GM19452 (cell line): ENCODE results near the gene NFATC2.

Source experiments
- ATAC-seq: cut with Tn5 transposase; IDR thresholded peaks from one replicate; pipeline ENCODE4 v1.9.1; 2021; ENCODE audit not compliant: unreplicated experiment

Gene NFATC2

GRCh38 chr20:51380401-51381385 lies 161.8 kb downstream of the NFATC2 start:
- no peak for ATAC-seq

GRCh38 chr20:51379601-51380341 lies 162.7 kb downstream of the NFATC2 start:
- ATAC-seq, result no peak

GRCh38 chr20:51378171-51378928 lies 164.2 kb downstream of the NFATC2 start:
- ATAC-seq, result no peak

GRCh38 chr20:51377132-51377531 lies 165.4 kb downstream of the NFATC2 start:
- no peak for ATAC-seq

- no peak for ATAC-seq
These were observed 166.4 kb downstream of the NFATC2 start for GRCh38 chr20:51376111-51376510.

- ATAC-seq, result no peak
These were observed 167.0 kb downstream of the NFATC2 start for GRCh38 chr20:51375561-51375960.

- no peak for ATAC-seq
These were observed 167.6 kb downstream of the NFATC2 start for GRCh38 chr20:51374961-51375360.

GRCh38 chr20:51374456-51374830 lies 168.1 kb downstream of the NFATC2 start:
- ATAC-seq, result no peak

GRCh38 chr20:51373713-51374455 lies 168.6 kb downstream of the NFATC2 start:
- ATAC-seq, result no peak

GRCh38 chr20:51372966-51373365 lies 169.6 kb downstream of the NFATC2 start:
- no peak for ATAC-seq

GRCh38 chr20:51372176-51372803 lies 170.2 kb downstream of the NFATC2 start:
- no peak for ATAC-seq

- no peak for ATAC-seq
These were observed 170.8 kb downstream of the NFATC2 start for GRCh38 chr20:51371720-51372119.

- ATAC-seq, result no peak
These were observed 173.0 kb downstream of the NFATC2 start for GRCh38 chr20:51369503-51369902.

- no peak for ATAC-seq
These were observed 173.9 kb downstream of the NFATC2 start for GRCh38 chr20:51368461-51369211.

- ATAC-seq, result no peak
These were observed 176.2 kb downstream of the NFATC2 start for GRCh38 chr20:51366155-51366886.

GRCh38 chr20:51365670-51366069 lies 176.8 kb downstream of the NFATC2 start:
- no peak for ATAC-seq

- ATAC-seq, result no peak
These were observed 178.7 kb downstream of the NFATC2 start for GRCh38 chr20:51363813-51364212.

- ATAC-seq, result no peak
These were observed 179.1 kb downstream of the NFATC2 start for GRCh38 chr20:51363378-51363777.

- ATAC-seq, result no peak
These were observed 180.3 kb downstream of the NFATC2 start for GRCh38 chr20:51362254-51362653.
